GM21367 (cell line): ENCODE data around the gene HS6ST3.
A peak's percentile ranks its signal among the peaks of the same experiment; 100 is the strongest.

Source experiments
- ATAC-seq: cut with Tn5 transposase; IDR thresholded peaks from one replicate; pipeline ENCODE4 v1.9.1; 2021; ENCODE audit not compliant: unreplicated experiment

The HS6ST3 gene

DNA sequence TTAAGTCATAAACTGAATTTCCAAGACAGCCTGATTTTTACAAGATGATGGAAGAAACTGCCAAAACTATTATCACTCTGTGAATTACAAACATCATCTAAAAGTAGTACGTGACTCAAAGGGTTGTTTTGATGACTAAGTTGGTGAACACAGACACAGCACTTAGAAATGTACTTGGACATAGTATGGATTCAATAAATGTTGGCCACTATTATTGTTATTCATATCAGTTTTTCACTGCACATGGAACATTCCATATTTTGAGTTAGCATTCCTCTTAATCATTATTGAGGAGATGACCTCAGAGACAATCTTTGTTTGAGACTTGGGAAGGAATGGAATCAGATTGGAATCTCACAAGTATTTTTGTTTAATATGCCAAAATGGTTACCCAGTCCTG, 731.5 kb downstream of the HS6ST3 start:
- ATAC-seq = no peak

DNA sequence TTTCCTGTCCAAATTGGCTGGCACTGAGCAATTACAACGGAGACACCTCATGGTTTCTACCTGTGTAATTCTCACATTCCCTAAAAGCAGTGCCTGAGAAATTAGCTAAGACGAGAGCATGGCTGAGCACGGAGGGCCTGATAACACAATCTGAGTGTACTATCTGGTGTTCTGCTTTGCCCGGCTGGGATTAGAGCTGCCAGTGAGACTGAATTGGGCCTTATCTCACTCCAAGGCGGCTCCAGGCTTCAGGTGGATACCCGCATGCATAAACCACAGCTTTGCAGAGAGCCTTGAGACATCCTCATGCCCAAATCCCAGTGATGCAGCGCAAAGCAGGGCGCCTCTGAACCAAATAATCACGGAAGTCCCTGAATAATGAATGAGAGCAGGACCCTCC, 732.1 kb downstream of the HS6ST3 start:
- ATAC-seq = no peak

DNA sequence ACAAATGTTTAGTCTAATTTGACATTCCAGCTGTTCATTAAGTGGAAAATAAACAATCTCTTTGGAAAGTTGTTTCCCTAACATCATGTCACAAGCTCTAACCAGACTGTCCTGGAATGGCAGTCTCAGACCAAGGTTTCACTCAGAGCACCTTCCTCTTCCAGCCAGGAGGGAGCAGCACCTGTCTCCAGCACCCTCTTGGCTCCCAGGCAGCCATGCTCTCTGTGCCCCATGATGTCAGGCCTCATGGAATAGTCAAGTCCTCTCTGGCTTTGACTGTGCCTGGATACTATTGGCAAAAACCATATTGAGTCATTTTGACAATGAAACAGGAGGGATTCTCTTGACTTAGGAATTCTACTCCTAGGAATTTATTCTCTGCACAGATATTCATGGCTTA, 733.0 kb downstream of the HS6ST3 start:
- peak; percentile 68 for ATAC-seq

DNA sequence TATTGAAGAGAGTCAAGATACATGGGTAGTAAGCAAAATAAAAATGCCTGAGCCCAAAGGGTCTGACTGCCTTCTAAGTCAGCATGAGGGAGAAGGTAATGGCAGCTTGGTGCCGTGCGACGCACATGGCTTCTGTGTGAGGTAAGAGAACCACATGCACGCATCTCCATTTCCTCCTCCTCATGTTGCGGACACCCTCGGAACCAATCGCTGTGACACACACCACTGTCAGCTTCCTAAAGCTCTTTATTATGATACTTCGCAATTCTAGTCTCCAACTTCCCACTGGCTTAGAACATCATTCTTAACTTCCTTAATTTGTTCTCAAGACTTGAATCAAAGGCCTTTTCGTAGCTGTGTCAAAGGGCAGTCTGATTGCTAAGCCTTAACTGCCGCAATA, 734.2 kb downstream of the HS6ST3 start:
- no peak for ATAC-seq

GRCh38 chr13:96825653-96826052, 735.7 kb downstream of the HS6ST3 start:
- ATAC-seq = no peak

DNA sequence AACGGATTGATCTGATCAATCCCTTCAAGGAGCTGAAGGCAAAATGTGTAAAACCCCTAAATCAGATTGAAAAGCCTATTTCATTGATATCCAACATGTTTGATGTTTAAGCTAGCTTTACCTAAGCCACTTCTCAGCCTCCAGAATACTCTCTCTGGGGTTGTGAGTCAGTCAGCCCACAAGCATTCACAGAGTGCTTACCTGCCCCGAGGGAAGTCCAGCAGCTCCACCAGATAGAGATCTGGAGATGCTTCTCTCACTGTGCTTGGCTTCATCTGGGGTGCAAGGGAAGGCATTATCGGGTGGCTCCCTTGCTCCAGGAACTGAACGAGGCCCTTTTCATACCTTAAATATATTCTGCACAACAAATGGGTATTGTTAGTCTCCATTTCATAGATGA, 744.7 kb downstream of the HS6ST3 start:
- ATAC-seq = no peak

DNA sequence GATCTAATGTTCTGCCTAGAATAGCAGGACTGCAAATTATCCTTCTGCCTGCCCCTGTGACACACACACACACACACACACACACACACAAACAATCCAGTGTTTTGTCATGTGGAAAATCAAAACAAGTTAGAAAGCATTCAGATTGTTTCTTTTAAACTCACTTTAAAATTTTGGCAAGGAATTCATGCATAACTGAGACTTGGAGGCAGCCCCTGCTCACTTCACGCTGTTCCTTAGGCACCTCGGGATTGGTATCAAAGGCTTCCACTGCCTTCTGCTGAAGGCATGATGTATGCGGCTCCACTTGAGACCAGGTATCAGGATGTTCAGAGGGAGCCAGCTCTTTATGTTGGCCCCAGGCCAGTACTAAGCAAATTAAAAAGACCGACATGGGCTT, 745.6 kb downstream of the HS6ST3 start:
- ATAC-seq = no peak

- no peak for ATAC-seq
These were observed 746.8 kb downstream of the HS6ST3 start for GRCh38 chr13:96836733-96837132.

- no peak for ATAC-seq
These were observed 747.9 kb downstream of the HS6ST3 start for GRCh38 chr13:96837809-96838208.

GRCh38 chr13:96844195-96844594, 754.3 kb downstream of the HS6ST3 start:
- ATAC-seq = no peak

DNA sequence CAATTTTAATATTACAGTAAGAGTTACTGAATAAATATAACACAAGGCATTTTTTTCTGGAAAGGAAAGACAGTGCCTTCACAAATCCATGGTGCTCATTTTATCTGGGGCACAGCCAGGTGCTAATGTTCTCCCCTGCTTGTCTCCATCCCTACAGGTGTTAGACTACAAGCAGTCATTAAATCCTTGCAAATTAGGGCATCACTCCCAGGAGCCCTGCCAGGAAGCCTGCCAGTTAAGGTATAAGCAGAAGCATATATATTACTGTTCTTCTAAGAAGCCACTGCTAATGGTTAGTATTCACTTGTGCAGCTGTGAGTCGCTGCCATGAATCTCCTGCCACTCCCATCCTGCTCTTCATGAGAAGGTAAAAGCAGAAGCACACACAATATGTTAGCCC, 754.7 kb downstream of the HS6ST3 start:
- ATAC-seq = no peak

DNA sequence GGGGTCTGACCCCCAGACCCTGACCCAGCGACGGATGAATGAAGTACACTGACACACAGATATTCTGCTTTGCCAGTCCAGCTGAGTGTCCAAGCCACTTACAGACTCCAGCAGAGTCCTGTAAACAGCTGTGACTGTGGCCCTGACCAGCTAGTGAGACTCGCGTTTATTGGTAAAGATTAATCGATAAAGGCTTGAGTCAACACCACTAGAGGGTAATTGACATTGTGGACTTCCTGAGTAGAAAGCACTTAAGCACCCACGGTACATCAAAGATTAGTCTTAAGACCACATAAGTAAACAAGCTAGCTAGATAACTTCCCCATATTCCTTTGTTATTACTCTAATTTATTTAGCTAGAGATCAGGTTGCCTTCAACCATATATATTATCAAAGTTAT, 758.4 kb downstream of the HS6ST3 start:
- ATAC-seq = no peak

DNA sequence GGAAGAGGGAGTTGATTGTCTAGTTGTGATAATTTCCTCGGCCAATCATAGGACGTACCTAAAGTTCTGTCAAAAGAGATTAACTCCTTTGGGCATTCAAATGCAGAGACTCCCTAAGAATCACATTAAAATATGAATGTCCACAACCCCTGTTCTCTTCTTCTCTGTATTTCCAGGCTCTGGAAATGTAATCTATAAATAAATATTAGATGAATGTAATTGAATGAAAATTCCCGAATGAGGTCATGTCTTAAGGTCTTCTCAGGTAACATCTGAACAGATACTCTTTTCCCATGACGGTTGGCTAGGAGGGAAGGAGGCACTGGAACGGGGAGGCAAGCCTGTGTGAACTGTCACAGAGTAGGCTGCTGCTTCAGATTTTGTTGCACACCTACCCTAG, 759.2 kb downstream of the HS6ST3 start:
- no peak for ATAC-seq

- no peak for ATAC-seq
These were observed 760.7 kb downstream of the HS6ST3 start for GRCh38 chr13:96850538-96851145.

GRCh38 chr13:96851856-96852445, 762.0 kb downstream of the HS6ST3 start:
- ATAC-seq = no peak

- ATAC-seq = no peak
These were observed 768.4 kb downstream of the HS6ST3 start for GRCh38 chr13:96858133-96858826.

GRCh38 chr13:96860882-96861281, 771.0 kb downstream of the HS6ST3 start:
- ATAC-seq = no peak

GRCh38 chr13:96862093-96862492, 772.2 kb downstream of the HS6ST3 start:
- no peak for ATAC-seq

GRCh38 chr13:96862999-96863398, 773.1 kb downstream of the HS6ST3 start:
- ATAC-seq = no peak

GRCh38 chr13:96871469-96871868, 781.6 kb downstream of the HS6ST3 start:
- no peak for ATAC-seq

DNA sequence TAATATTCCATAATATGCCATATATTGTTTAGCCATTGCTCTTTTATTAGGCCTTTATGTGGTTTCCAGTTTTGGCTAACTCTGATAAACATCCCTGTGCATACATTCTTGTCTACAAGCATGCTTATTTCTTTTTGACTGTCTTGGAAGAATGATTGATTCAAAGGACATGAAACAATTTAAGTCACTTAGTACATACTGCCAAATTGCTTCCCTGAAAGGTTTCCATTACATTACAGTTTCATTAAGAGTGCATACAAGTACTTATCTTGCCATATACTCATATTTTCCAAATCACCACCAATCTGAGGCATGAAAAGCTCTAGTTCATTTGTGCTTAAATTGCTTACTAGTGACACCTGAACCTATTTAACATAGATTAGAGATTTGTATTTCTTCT, 790.5 kb downstream of the HS6ST3 start:
- no peak for ATAC-seq
